Right atrium auricular region (tissue), 2 donors: Measurements from ENCODE around the gene PLIN1. TPM values are rescaled to one million over a fixed set of nuclear protein-coding genes. Genes with fewer than 3 reads are reported as not detected.

Experiments
- DNase-seq: peaks from one replicate; pipeline ENCODE4 v3.0.0-alpha.2; 2019; ENCODE audit warnings: low spot score
- H3K27ac ChIP-seq, 2 donors: fragments of 200-600 bp; sonication (generic); 1 replicate in 1 of 2; 2 replicates in 1 of 2; pipeline ENCODE4 v1.5.1; 2016 to 2019
- H3K27me3 ChIP-seq, 2 donors: fragments of 200-600 bp; sonication (generic); one replicate each; pipeline versions ENCODE4 v1.5.1 to v1.6.0; 2017 to 2019
- H3K36me3 ChIP-seq: fragments of 200-600 bp; sonication (generic); one replicate; pipeline ENCODE4 v1.5.1; 2016
- H3K4me1 ChIP-seq, 2 donors: fragments of 200-600 bp; sonication (generic); one replicate each; pipeline versions ENCODE4 v1.5.1 to v1.6.0; 2017 to 2019
- H3K4me3 ChIP-seq, 2 donors: fragments of 200-600 bp; sonication (generic); 1 replicate in 1 of 2; 2 replicates in 1 of 2; pipeline ENCODE4 v1.5.1; 2017 to 2019; ENCODE audit warnings: mild to moderate bottlenecking in 1 of 2, moderate library complexity in 1 of 2
- H3K9me3 ChIP-seq, 2 donors: fragments of 200-600 bp; sonication (generic); one replicate each; pipeline ENCODE4 v1.5.1; 2019
- CTCF ChIP-seq, 2 donors: fragments of 200-600 bp; sonication (generic); IDR thresholded peaks; one replicate each; pipeline ENCODE4 v1.5.1; 2019; ENCODE audit warnings: antibody characterized with exemption in 2 of 2
- total RNA-seq, 2 donors: library from RNA; depleted of rRNA; stranded (reverse); fragments of >200 nt; gene quantifications; one replicate each; pipeline ENCODE4 v1.1.0, GENCODE V29; 2016

PLIN1 gene
- total RNA-seq, 2 donors from 2014 or later: 3.6 to 22.6 TPM

GRCh38 chr15:89621547-89621946, 57.6 kb downstream of the PLIN1 start:
- H3K4me1 ChIP-seq: no peaks in the 10 kb centered on the region
- no peaks in the 10 kb centered on the region for H3K36me3 ChIP-seq
- H3K27ac ChIP-seq: no peak overlapping the region

GRCh38 chr15:89616228-89616627, 62.9 kb downstream of the PLIN1 start:
- Histone ChIP-seq H3K36me3 (no peaks in the 10 kb centered on the region), H3K27me3 (no peaks in the 10 kb centered on the region), H3K4me1 (no peaks in the 10 kb centered on the region), H3K4me3 (no peak overlapping the region), H3K27ac (no peak overlapping the region), H3K9me3 (peaks cover 0 to 16% of the 10 kb centered on the region in 2 donors)
- no peak for TF ChIP-seq CTCF (IDR thresholded peaks at IDR 0.05)
- no peak for DNase-seq

More at GRCh38 chr15:89621547-89621946, 57.6 kb downstream of the PLIN1 start:
- TF ChIP-seq CTCF (IDR thresholded peaks at IDR 0.05): no peak
- Histone ChIP-seq H3K27me3 (no peaks in the 10 kb centered on the region), H3K4me3 (no peak overlapping the region), H3K9me3 (no peaks in the 10 kb centered on the region)
- DNase-seq: no peak

- no peaks in the 10 kb centered on the region for H3K4me1 ChIP-seq
- TF ChIP-seq CTCF (IDR thresholded peaks at IDR 0.05): no peak
- H3K36me3 ChIP-seq: no peaks in the 10 kb centered on the region
- no peak overlapping the region for H3K4me3 ChIP-seq
- no peak for DNase-seq
- H3K27me3 ChIP-seq: no peaks in the 10 kb centered on the region
- peaks cover 0 to 21% of the 10 kb centered on the region in 2 donors for H3K9me3 ChIP-seq
- no peak overlapping the region for H3K27ac ChIP-seq
Measured at GRCh38 chr15:89615135-89615534, 64.0 kb downstream of the PLIN1 start.

Other genes with a start within 250 kb of the PLIN1 start
- under 1 TPM; 0.37 to 0.43 TPM for gene RHCG, start 182.8 kb downstream of the PLIN1 start, total RNA-seq
- not detected for gene TICRR, start 103.9 kb downstream of the PLIN1 start, total RNA-seq
- gene KIF7, start 23.9 kb downstream of the PLIN1 start, total RNA-seq: 1 to 10 TPM; 2.9 to 7.6 TPM
- gene PEX11A, start 11.4 kb upstream of the PLIN1 start, total RNA-seq: 10 to 100 TPM; 11.6 to 14.8 TPM
- gene WDR93, start 11.4 kb upstream of the PLIN1 start, total RNA-seq: under 1 TPM in 1 of 2 donors, not detected in 1; 0.20 TPM
- gene MESP1, start 71.9 kb upstream of the PLIN1 start, total RNA-seq: 1 to 10 TPM; 2.3 to 2.4 TPM
- not detected for gene MESP2, start 97.0 kb upstream of the PLIN1 start, total RNA-seq
- 10 to 100 TPM in 1 of 2 donors, 1 to 10 TPM in 1; 8.1 to 22.7 TPM for gene ANPEP, start 135.5 kb upstream of the PLIN1 start, total RNA-seq
- 10 to 100 TPM; 42.1 to 65.9 TPM for gene AP3S2, start 214.6 kb upstream of the PLIN1 start, total RNA-seq
- gene ARPIN, start 233.6 kb upstream of the PLIN1 start, total RNA-seq: 10 to 100 TPM in 1 of 2 donors, 1 to 10 TPM in 1; 8.3 to 11.8 TPM